GM23248 (cell line): Measurements from ENCODE around the gene RUNX1. TPM values are rescaled to one million over a fixed set of nuclear protein-coding genes. Genes with fewer than 3 reads are reported as not detected.

Experiments
- DNase-seq: peaks from one replicate; pipeline ENCODE4 v3.0.0-alpha.2; 2015
- H2AFZ ChIP-seq: fragments of 200-600 bp; sonication (generic); 2 replicates; pipeline ENCODE4 v1.6.1; 2016; ENCODE audit warnings: antibody characterized with exemption
- H3F3A ChIP-seq: fragments of 200-600 bp; sonication (generic); 2 replicates; pipeline ENCODE4 v1.6.1; 2016; ENCODE audit warnings: mild to moderate bottlenecking, antibody characterized with exemption, mixed run types; ENCODE audit not compliant: insufficient read depth
- H3K27ac ChIP-seq: fragments of 200-600 bp; sonication (generic); 2 replicates; pipeline ENCODE4 v1.5.1; 2016; ENCODE audit warnings: mild to moderate bottlenecking
- H3K27me3 ChIP-seq: fragments of 200-600 bp; sonication (generic); replicated peaks from 2 replicates; pipeline ENCODE4 v1.6.1; 2016; ENCODE audit warnings: mild to moderate bottlenecking; ENCODE audit not compliant: insufficient read depth
- H3K36me3 ChIP-seq: fragments of 200-600 bp; sonication (generic); 2 replicates; pipeline ENCODE4 v1.6.1; 2016; ENCODE audit warnings: low read depth, mild to moderate bottlenecking
- H3K4me1 ChIP-seq: fragments of 200-600 bp; sonication (generic); 2 replicates; pipeline ENCODE4 v1.6.1; 2016; ENCODE audit warnings: mild to moderate bottlenecking; ENCODE audit not compliant: insufficient read depth
- H3K4me2 ChIP-seq: fragments of 200-600 bp; sonication (generic); one replicate; pipeline ENCODE4 v1.6.1; 2016; ENCODE audit warnings: mild to moderate bottlenecking; ENCODE audit not compliant: unreplicated experiment
- H3K4me3 ChIP-seq: fragments of 200-600 bp; sonication (generic); 2 replicates; pipeline ENCODE4 v1.5.1; 2016; ENCODE audit warnings: mild to moderate bottlenecking
- H3K79me2 ChIP-seq: fragments of 200-600 bp; sonication (generic); 2 replicates; pipeline ENCODE4 v1.6.1; 2016; ENCODE audit warnings: mild to moderate bottlenecking; ENCODE audit not compliant: insufficient read depth
- H3K9ac ChIP-seq: fragments of 200-600 bp; sonication (generic); 2 replicates; pipeline ENCODE4 v1.6.1; 2016; ENCODE audit warnings: mild to moderate bottlenecking
- H3K9me2 ChIP-seq: fragments of 200-600 bp; sonication (generic); 2 replicates; pipeline ENCODE4 v1.6.1; 2016; ENCODE audit warnings: mixed run types, mild to moderate bottlenecking, moderate library complexity; ENCODE audit not compliant: insufficient read depth
- H3K9me3 ChIP-seq: fragments of 200-600 bp; sonication (generic); one replicate; pipeline ENCODE4 v1.6.1; 2017; ENCODE audit warnings: low read depth
- H4K20me1 ChIP-seq: fragments of 200-600 bp; sonication (generic); 2 replicates; pipeline ENCODE4 v1.6.0; 2016; ENCODE audit not compliant: insufficient read depth
- EZH2 ChIP-seq: fragments of 200-600 bp; sonication (generic); IDR thresholded peaks from 2 replicates; pipeline ENCODE4 v1.6.1; 2018; ENCODE audit warnings: antibody characterized with exemption, mild to moderate bottlenecking; ENCODE audit not compliant: insufficient read depth, poor library complexity, severe bottlenecking
- EZH2phosphoT487 ChIP-seq: fragments of 200-600 bp; sonication (generic); IDR thresholded peaks from 2 replicates; pipeline ENCODE4 v1.6.1; 2018; ENCODE audit warnings: antibody characterized with exemption, moderate library complexity, mild to moderate bottlenecking, low read depth; ENCODE audit not compliant: insufficient read depth
- WGBS, 2 experiments: methylation state at CpG; one replicate each; pipeline ENCODE4 v1.1.6; 2015 to 2017; ENCODE audit warnings: low lambda C conversion rate in 2 of 2, low coverage in 1 of 2; ENCODE audit errors: missing lambda C conversion rate in 2 of 2; 5-methylcytosine and 5-hydroxymethylcytosine counted together
- in situ Hi-C: fragments of 300-500 bp; cut with MboI; formaldehyde crosslinking; loops from 2 replicates; pipeline ENCODE4 v1.15.0; 2020
- polyA plus RNA-seq: library from polyadenylated mRNA; unstranded; fragments of >200 nt; fragmentation: Nextera tagmentation; extraction: Ambion mirVana; gene quantifications from 2 replicates; pipeline ENCODE4 v1.2.1, GENCODE V29; 2016
- total RNA-seq: library from RNA; depleted of rRNA; stranded (reverse); fragments of >200 nt; shearing (Covaris generic); gene quantifications from 2 replicates; pipeline ENCODE4 v1.2.3, GENCODE V29; 2014

Gene RUNX1
- total and polyA plus RNA-seq, 2 experiments from 2014 or later = 21.3 to 32.6 TPM

DNA sequence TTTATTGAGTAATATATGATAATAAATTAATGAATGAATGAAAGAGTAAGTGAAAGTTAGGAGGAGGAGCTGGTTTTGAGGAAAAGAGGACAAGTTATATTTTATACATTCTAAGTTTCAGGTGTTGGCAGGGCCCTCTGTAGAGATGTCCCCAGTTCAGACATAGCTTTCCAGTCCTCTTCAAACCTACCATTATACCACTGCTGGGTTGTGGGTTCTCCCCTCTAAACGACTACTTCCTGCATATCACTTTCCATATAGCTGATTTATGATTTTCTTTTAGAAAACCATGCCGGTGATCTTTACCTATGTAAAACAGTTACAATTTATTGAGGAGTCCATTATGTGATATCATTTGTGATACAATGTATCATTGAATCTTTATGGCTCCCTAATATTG is 116.9 kb downstream of the RUNX1 start:
- Histone ChIP-seq H3K4me1 (peaks cover 26% of the 10 kb centered on the region), H3K27ac (no peak overlapping the region), H3F3A (peaks cover 24% of the 10 kb centered on the region), H2AFZ (no peak overlapping the region), H3K4me3 (no peak overlapping the region), H3K79me2 (no peaks in the 10 kb centered on the region), H3K36me3 (no peaks in the 10 kb centered on the region), H3K9me3 (no peaks in the 10 kb centered on the region), H3K9me2 (no peaks in the 10 kb centered on the region), H4K20me1 (no peaks in the 10 kb centered on the region), H3K27me3 (no peaks in the 10 kb centered on the region), H3K9ac (no peak overlapping the region), H3K4me2 (no peak overlapping the region)
- in situ Hi-C loops = no loop called here
- no peak for DNase-seq
- 91 to 100% methylated on average over 2 of the region's 2 CpGs for WGBS, 2 experiments
- no peak for TF ChIP-seq EZH2phosphoT487

DNA sequence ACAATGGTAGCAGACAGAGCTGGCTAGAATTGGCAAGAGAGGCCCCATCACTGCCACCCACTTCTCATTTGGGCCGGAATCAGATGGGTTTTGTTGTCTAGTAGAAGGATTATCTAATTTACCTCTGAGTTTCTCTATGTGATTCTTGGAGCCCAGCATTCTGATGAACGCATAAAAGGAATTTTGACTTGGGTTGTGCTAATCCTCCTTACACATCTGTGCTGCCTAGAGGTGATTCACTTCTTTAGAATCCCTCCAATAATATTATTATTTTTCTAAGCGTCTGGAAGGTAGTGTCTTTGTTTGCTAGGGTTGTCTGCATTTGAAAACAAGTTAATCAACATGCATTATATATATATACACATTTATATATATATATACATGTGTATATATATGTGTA is 118.1 kb downstream of the RUNX1 start:
- H3K9me3 ChIP-seq = no peaks in the 10 kb centered on the region
- no peaks in the 10 kb centered on the region for H3K36me3 ChIP-seq
- H3K9me2 ChIP-seq = no peaks in the 10 kb centered on the region
- H3K79me2 ChIP-seq = no peaks in the 10 kb centered on the region
- H3K27me3 ChIP-seq = no peaks in the 10 kb centered on the region
- TF ChIP-seq EZH2phosphoT487 = no peak
- no peak for TF ChIP-seq EZH2
- no peak overlapping the region for H3K9ac ChIP-seq
- in situ Hi-C loops = no loop called here
- no peak overlapping the region for H3K27ac ChIP-seq
- no peak overlapping the region for H2AFZ ChIP-seq
- WGBS, 2 experiments = 19 to 33% methylated on average over 3 of the region's 3 CpGs
- DNase-seq = peak; percentile 64
- no peaks in the 10 kb centered on the region for H4K20me1 ChIP-seq
- no peak overlapping the region for H3K4me2 ChIP-seq
- no peak overlapping the region for H3K4me3 ChIP-seq
- H3F3A ChIP-seq = peaks cover 14% of the 10 kb centered on the region
- H3K4me1 ChIP-seq = peaks cover 14% of the 10 kb centered on the region

DNA sequence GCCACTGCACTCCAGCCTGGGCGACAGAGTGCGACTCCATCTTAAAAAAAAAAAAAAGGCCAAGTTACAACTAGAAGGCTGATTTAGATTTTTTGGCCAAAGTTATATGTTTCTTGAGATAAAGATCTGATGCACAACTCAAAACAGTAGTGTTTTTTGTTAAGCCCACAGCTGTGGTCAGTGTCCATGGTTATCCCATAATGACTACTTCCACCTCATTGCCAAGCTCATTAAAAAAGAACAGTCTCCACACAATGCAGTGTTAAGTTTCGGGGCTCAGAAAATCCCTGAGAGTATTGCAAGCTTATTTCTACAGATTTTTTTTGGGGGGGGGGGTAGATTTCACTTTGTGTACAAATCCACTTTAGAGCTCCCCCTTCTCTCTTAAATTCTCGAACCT is 120.5 kb downstream of the RUNX1 start:
- Histone ChIP-seq H3K9me3 (no peaks in the 10 kb centered on the region), H3K36me3 (no peaks in the 10 kb centered on the region), H3K4me2 (no peak overlapping the region), H3K27me3 (no peaks in the 10 kb centered on the region), H2AFZ (no peak overlapping the region), H3K9me2 (no peaks in the 10 kb centered on the region), H3K4me3 (no peak overlapping the region), H3K27ac (no peak overlapping the region), H3K79me2 (no peaks in the 10 kb centered on the region), H3K4me1 (peaks cover 5% of the 10 kb centered on the region; the same call in 1 of the 2 replicates), H3K9ac (no peak overlapping the region), H3F3A (peaks cover 4% of the 10 kb centered on the region; the same call in 1 of the 2 replicates), H4K20me1 (no peaks in the 10 kb centered on the region)
- TF ChIP-seq EZH2 (no peak), EZH2phosphoT487 (no peak)
- DNase-seq = no peak
- 92 to 96% methylated on average over 4 of the region's 4 CpGs for WGBS, 2 experiments
- in situ Hi-C loops = no loop called here

DNA sequence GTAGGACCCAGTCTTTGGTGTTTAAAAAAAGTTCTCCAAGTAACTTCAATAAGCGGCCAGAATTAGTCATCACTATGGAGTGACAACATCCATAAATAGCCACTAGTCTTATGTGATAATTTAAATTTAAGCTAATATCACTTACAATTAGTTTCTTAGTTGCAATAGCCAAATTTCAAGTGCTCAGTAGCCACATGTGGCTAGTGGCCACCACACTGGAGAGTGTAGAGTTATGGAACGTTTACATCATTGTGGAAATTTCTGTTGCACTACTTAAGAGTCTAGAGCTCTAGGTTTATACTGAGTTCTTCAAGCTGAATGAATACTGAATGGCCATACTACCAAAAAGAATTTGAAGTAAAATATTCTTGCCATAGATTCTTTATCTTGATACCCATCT is 121.1 kb downstream of the RUNX1 start:
- no peaks in the 10 kb centered on the region for H4K20me1 ChIP-seq
- H3K4me1 ChIP-seq = peaks cover 5% of the 10 kb centered on the region; the same call in 1 of the 2 replicates
- TF ChIP-seq EZH2phosphoT487 (no peak), EZH2 (no peak)
- in situ Hi-C loops = no loop called here
- 80 to 89% methylated on average over 2 of the region's 2 CpGs for WGBS, 2 experiments
- no peaks in the 10 kb centered on the region for H3K9me2 ChIP-seq
- peaks cover 4% of the 10 kb centered on the region; the same call in 1 of the 2 replicates for H3F3A ChIP-seq
- no peak for DNase-seq
- H3K36me3 ChIP-seq = no peaks in the 10 kb centered on the region
- no peaks in the 10 kb centered on the region for H3K79me2 ChIP-seq
- no peaks in the 10 kb centered on the region for H3K27me3 ChIP-seq
- no peaks in the 10 kb centered on the region for H3K9me3 ChIP-seq
- no peak overlapping the region for H2AFZ ChIP-seq
- H3K4me3 ChIP-seq = no peak overlapping the region
- no peak overlapping the region for H3K4me2 ChIP-seq
- H3K27ac ChIP-seq = no peak overlapping the region
- H3K9ac ChIP-seq = no peak overlapping the region

DNA sequence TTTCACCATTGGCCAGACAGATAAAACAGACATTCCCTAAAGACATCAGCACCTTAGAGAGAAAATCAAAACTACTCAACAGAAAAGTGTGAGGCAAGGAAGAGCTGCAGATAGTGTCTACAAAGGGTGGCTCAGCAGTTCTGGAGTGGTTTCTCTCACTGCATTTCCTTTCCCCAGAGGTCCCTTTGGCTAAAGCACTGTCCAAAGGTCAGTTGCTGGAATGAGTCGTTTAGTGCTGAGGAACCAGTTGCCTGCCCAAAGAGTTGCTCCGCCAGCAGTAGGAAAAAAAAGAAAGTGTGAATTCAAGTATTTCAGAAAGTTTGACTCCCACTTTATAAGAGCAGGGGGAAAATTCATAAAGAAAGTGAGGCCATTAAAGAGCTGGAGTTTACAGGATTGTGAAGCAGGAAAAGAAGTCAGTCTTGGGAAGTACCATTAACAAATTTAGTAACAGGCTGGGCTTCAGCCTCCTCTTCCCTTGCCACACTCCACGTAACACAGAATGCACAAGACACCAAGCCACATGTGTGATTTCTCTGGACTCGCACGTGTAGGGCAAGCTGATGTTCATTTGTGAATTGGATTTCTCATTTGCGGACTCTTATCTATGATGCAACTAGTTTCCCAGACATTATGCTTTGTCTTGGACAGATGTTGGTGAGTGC is 122.2 kb downstream of the RUNX1 start:
- Histone ChIP-seq H3K79me2 (no peaks in the 10 kb centered on the region), H3K9ac (no peak overlapping the region), H3K4me2 (no peak overlapping the region), H3K4me3 (no peak overlapping the region), H3K9me3 (no peaks in the 10 kb centered on the region), H3F3A (peaks cover 4% of the 10 kb centered on the region; the same call in 1 of the 2 replicates), H4K20me1 (no peaks in the 10 kb centered on the region), H3K27me3 (no peaks in the 10 kb centered on the region), H2AFZ (no peak overlapping the region), H3K27ac (no peak overlapping the region), H3K36me3 (no peaks in the 10 kb centered on the region), H3K9me2 (no peaks in the 10 kb centered on the region), H3K4me1 (peaks cover 5% of the 10 kb centered on the region; the same call in 1 of the 2 replicates)
- in situ Hi-C loops = no loop called here
- no peak for TF ChIP-seq EZH2phosphoT487
- no peak for TF ChIP-seq EZH2
- DNase-seq = peak; percentile 52
- 41 to 44% methylated on average over 6 of the region's 6 CpGs for WGBS, 2 experiments
